ENCODE data around the gene STARD7.
A peak's percentile ranks its signal among the peaks of the same experiment; 100 is the strongest.
"Not testable (repeated sequence)": the region's sequence is repeated elsewhere in the genome, so short reads cannot be mapped to it uniquely, and the experiment has no call there.

STARD7 gene

DNA sequence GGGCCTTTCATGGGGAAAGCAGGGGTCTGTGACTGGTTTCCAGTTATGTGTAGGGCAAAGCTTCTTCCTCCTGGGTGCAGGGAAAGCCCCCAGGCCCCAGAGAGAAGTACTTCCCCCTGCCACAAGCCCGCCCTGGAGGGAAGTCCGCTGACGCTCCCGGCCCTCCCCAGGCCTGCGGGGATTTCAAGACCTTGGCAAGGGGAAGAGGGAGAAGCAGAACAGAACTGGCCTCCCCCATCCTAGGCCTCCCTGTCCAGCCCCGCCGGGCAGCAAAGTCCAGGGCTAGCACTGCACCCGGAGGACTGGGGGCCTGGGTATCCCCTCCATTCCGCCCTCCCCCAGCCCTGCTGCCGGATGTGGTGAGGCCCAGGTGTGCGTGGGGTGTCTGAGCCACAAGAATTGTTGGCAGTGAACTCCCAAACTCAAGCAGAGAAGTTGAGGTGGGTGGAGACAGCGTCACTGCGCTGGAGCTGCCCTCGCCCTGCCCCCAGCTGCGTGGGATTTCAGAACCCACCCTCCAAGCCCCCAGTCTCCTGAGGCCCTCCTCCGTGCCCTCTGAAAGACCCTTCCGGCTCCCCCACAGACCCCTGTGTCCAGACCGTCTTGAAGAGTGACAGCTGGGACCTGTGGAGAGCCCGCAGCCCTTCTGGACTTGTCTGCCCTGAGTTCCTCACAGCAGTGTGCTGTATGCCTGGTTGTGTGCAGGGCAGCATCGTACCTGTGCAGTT, 62.3 kb downstream of the STARD7 start:
- DNase-seq = no peak

DNA sequence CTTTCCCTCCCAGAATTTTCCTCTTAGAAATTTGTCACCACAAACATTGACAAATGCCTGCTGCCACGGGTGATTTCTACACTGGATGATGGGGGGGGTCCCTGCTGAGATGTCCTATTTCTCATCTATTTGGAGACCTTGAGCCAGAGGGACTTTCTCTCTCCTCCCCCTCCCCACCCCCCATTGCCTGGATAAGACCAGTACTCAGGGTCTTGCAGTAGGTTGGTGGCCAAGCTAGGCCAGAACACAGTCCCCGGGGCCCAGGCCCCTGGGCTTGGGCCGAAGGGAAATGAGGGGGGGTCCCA, 62.8 kb downstream of the STARD7 start:
- no peak for DNase-seq

DNA sequence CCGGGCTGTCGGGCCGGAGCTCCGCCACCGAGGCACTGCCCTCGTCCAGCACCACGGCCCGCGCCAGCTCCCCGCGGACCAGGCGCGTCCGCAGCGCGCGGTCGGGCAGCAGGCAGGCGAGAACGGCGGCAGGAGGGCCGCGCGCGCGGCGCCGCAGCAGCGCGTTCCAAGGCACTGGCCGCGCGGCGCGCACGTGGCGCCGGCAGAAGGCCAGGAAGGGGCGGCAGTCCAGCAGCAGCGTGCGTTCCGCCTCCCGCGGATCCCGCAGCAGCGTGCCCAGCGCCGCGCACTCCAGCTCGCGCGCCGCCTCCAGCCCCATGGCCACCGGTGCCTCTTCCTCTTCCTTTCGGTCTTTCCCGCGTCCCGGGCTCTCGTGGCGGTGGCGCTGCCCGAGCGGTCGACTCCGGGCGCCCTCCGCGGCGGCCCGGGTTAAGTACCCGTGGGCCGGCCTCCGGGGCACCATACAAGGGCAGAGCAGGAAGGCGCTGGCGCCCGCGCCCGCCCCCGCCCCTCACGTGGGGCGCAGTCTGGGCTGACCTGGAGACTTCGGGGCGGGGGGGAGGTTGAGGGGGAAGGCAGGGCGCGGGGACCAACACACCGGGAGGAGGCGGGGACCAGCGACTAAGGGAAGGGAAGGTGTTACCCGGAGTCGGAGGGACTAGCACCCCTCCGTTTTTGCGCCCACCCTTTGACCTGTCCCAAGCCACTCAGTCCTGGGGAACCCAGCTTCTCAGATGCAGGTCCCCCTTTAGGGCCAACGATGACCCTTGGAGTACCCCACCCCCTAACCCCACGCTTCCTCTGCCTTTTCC, 63.4 kb downstream of the STARD7 start, which contains the start of gene DUSP2:
Gene DUSP2, minus strand, starts transcription at position 405 of the 812 bp plus-strand sequence. Its CDS starts 86 bp downstream, at position 319.
- no peak for DNase-seq

- DNase-seq = no peak
Measured at GRCh38 chr2:96144481-96145035, 64.1 kb downstream of the STARD7 start.

- peak; percentile 86 for DNase-seq
Measured at GRCh38 chr2:96143848-96144480, 64.7 kb downstream of the STARD7 start.

DNA sequence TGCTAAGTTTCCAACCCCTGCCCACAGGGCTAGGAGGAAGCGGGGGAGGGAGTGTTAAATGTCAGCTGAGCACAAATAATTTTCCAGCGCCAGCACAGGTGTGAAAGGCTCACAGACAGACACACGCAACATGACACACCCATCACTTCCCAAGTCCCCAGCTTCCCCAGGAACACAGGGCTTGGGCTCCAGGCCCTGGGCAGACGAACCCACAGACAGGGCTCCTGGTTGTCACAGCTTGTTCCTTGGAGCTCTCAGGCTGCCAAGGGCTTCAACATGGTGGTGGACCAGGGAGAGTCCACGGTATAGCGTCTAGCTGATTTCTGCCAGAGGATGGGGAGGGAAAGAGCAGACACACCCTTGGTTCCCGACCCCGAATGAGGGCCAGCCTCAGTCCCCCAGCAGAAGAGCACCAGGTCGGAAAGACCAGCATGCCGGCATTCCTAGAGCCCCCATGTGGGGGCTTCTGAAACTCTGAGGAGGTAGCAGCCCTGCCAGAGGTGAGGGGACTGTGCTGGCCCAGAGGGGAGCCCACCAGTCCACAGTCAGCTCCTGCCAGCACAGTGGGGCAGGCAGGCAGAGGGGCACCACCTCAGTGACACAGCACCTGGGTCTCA, 65.3 kb downstream of the STARD7 start:
- no peak for DNase-seq

DNA sequence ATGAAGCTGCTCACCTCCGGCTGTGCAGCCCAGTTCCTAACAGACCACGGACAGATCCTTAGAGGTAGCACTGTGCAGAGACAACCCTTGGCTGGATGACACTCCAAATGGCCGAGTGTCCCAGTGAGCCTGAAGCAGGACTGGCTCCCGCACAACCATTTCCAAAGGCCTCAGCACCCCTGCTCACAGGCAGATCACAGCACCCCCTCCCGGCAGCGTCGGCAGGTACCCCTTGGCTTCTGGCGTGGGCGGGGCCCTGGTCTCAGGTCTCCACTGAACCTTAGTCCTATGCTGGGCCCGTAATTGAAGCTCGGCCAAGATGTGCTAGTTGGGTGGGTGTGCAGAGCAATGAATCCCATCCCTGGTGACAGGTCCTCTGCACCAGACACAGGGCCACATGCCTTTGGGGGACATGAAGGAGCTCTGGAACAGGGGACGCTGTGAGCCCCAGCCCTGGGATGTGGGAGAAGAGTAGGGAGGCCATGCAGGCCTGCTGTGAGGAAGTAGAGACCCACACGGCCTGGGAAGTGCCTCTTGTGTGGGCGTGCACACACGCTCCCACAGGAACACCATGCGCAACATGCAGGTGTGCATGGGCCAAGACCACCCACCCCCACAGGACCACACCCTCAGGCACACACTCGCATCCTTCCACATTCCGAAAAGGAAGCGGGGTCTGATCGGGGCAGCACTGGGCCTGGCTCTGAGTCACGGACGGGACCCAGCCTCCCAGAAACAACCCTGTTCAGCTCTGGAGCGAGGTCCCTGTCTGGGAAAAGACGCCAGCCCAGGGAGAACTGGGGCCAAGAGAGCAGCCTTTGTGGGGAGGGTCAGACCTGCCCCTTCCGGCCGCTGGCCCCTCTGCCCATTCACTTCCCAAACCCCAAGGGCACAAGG, 66.2 kb downstream of the STARD7 start:
- DNase-seq = no peak

DNA sequence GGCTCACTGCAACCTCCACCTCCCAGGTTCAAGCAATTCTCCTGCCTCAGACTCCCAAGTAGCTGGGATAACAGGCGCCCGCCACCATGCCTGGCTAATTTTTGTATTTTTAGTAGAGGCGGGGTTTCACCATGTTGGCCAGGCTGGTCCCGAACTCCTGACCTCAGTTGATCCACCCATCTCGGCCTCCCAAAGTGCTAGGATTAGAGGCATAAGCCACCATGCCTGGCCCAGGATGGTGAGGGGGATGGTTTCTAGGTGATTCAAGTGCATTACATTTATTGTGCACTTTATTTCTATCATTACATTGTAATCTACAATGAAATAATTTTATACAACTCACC, 67.0 kb downstream of the STARD7 start:
- DNase-seq = not testable (repeated sequence)

DNA sequence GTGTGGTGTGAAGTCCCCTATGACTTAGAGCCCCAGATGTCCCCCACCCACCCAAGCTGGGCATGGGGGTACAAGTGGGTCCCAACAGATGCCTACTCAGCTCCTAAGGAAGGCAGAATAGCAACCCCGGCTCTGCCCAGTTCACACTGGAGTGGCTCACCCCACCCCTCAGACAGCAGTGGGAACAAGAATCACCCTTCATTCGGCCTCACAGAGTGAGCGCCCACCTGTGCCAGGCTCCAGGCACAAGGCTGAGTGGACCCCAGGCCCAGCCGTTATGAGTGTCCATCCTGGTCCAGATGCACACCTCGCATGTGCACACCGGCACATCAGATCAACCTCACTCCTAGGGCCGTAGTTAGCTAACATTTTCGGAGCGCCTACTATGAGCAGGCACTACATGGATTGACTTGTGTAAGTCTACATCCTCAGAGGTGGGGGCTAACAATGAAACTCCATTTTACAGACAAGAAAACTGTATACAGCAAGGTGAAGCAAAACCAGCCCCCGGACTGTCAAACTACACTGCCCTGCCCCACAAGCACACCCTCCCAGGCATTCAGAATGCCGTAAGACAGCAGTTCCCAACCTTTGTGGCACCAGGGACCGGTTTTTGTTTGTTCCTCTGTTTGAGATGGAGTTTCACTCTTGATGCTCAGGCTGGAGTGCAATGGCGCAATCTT, 67.5 kb downstream of the STARD7 start:
- no peak for DNase-seq

GRCh38 chr2:96139181-96139758, 69.4 kb downstream of the STARD7 start:
- no peak for DNase-seq

DNA sequence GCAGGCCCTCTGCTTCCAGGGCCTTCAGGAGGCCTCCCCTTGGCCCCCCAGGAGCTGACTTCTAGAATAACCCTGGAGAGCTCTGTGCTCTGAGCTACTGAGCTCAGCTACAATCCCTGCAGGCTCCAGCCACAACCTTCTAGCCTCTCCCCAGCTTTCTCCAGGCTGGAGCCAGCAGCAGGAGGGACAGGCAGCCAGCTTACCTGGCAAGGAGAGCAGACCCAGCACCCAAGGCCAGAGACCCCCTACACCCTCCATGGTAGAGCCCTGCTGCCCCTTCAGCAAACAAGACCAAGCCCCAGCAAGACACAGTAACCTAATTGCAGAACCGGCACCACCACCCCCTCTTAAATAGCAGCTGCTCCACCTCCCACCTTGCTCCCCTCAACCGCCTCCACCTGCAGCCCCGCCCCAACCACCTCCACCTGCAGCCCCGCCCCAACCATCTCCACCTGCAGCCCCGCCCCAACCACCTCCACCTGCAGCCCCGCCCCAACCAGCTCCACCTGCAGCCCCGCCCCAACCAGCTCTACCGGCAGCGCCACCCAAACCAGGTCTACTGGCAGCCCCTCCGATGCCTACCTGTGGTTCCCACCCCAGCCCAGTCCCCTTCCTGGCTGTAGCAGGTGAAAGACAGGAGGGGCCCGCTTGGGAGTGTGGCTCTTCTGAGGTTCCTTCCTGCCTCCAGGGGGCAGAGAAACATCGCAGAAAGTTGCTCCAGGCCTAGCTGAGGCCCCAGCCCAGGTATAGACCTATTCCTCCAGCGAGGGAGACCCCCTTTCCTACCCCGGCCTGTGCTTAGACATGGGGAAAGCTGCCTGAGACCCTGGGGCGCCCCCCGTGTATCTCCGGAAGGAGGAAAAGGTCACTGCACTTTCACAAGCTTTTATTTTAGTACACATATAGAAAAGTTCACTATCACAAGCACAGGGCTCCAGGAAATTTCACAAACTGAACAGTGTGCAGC, 70.2 kb downstream of the STARD7 start, which contains the start of gene ASTL:
Gene ASTL, minus strand, starts transcription at position 324 of the 967 bp plus-strand sequence. Its CDS starts 66 bp downstream, at position 258.
- no peak for DNase-seq

DNA sequence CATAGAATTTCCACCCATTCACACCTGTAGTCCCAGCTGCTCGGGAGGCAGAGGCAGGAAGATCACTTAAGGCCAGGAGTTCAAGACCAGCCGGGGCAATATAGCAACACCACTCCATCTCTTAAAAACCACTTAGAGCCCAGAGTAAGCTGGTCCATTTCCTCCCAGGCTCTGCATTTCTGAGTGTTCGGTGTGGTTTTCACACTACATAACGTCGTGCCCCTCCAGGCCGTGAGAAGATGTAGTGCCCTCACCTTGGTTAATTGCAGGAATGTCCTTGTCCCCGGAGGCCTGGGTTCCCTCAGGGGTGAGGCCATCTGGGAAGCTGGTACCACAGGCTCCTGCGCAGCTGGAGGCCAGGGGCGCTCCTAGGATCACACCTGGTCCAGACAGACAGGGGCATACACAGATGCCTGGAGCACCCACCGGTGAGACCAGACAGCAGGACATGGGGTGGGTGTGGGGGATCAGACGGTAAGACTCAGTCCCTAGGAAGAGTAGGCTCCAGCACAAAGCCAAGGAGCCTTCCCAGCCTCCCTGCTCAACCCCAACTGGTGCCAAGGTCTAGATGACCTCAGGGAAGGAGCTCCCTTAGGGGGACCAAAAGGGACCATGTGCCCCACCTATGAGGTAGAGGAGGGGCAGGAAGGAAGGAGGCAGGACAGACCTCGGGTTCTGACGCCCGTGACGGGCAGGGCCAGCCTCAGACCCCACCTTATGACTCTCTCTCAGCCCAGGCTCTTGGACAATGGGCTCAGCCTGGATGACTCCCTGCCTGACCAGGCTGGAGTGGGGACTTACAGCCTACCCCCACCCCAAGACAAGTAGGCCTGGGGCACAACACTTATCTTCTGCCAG, 71.1 kb downstream of the STARD7 start:
- no peak for DNase-seq

GRCh38 chr2:96136129-96136720, 72.4 kb downstream of the STARD7 start:
- DNase-seq = no peak

GRCh38 chr2:96135621-96136020, 73.0 kb downstream of the STARD7 start:
- DNase-seq = no peak

DNA sequence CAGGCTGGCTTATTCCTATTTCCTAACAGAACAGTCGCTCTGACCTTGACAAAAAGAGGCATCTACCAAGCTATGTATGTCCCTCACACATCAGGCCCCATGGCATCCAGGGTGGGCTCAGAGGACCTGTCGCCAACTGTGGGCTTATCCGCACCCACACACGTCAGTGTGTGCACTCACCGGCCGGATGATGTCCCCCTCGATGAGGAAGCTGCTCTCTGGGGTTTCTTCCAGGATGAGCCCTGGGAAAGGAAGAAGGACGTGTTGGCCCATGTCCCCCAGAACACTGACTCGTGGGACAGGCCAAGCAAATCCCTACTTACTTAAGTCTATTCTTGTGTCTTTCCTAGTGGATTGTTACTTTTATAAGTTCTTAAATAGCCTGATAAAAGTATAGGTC, 73.5 kb downstream of the STARD7 start:
- no peak for DNase-seq

All from NCI-H524 treated with DMSO at 0.1 percent for 48 hours (cell line).